ENCODE results near the gene ASIC1. TPM values are rescaled to one million over a fixed set of nuclear protein-coding genes. Genes with fewer than 3 reads are reported as not detected.

Gene ASIC1
- total RNA-seq, 1 donor from 2014 or later: 8.1 TPM

DNA sequence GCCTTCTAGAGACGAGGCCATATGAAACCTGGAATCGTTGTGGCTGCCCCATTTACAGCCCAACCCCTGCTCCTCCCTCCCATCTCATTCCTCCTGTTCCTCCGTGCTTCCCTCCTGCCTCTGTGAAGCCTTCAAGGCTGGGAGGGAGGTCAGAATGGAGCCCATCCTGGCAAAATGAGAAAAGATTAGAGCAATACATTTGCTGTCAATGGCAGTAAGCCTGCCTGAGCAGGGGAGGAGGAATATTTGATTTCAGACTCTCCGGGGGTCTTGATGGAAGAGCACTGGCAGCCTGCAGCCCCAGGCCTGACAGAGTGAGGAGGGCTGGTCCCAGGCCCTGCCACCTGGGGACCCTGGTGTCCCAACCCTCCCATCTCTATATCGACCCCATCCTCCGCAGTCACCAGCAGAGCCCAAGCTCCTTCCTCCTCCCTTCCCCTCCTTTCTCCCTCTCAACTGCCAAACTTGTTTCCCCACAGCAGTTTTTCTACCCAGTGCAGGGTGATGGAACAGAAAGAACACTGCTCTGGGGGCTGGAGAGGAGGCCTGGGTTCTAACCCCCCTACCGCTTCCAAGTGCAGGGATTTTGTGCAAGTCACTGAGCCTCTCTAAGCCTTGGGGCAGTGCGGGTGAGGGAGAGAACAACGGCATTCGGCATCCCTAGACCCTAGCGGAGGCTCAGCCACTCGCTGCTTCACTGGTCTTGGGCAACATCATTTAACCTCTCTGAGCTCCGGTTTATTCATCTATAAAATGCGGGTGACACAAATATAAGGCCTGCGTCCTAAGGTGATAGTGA is 16.1 kb upstream of the ASIC1 start:
- H3K9me3 ChIP-seq (ENCODE audit: insufficient read depth, low read depth, low read length): no peaks in the 10 kb centered on the region
- H3K4me3 Mint-ChIP-seq (ENCODE audit: unreplicated experiment): no peak overlapping the region
- FAIRE-seq: no peak
- H3K36me3 Mint-ChIP-seq (ENCODE audit: low read depth, unreplicated experiment): no peaks in the 10 kb centered on the region
- H3K79me2 ChIP-seq (ENCODE audit: insufficient read depth, low read length): no peaks in the 10 kb centered on the region
- no peak overlapping the region for H3K4me3 ChIP-seq (ENCODE audit: insufficient read depth, low read depth, low read length)
- no peak for DNase-seq (ENCODE audit: low read depth)
- no peak overlapping the region for H3K4me2 ChIP-seq (ENCODE audit: low read length)
- TF ChIP-seq, protein P1, sequence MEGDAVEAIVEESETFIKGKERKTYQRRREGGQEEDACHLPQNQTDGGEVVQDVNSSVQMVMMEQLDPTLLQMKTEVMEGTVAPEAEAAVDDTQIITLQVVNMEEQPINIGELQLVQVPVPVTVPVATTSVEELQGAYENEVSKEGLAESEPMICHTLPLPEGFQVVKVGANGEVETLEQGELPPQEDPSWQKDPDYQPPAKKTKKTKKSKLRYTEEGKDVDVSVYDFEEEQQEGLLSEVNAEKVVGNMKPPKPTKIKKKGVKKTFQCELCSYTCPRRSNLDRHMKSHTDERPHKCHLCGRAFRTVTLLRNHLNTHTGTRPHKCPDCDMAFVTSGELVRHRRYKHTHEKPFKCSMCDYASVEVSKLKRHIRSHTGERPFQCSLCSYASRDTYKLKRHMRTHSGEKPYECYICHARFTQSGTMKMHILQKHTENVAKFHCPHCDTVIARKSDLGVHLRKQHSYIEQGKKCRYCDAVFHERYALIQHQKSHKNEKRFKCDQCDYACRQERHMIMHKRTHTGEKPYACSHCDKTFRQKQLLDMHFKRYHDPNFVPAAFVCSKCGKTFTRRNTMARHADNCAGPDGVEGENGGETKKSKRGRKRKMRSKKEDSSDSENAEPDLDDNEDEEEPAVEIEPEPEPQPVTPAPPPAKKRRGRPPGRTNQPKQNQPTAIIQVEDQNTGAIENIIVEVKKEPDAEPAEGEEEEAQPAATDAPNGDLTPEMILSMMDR (IDR thresholded peaks at IDR 0.05; ENCODE audit: insufficient read depth, low read depth, low read length): no peak
- TF ChIP-seq EZH2 (IDR thresholded peaks at IDR 0.05; ENCODE audit: insufficient read depth, low read length): no peak
- peaks cover 2% of the 10 kb centered on the region for H3K9me3 Mint-ChIP-seq (ENCODE audit: unreplicated experiment)
- peaks cover 6% of the 10 kb centered on the region for H3K4me1 Mint-ChIP-seq (ENCODE audit: low read depth, unreplicated experiment)
- peaks cover 6% of the 10 kb centered on the region for H3K4me1 ChIP-seq (ENCODE audit: insufficient read depth, low read length)
- H3K9ac ChIP-seq (ENCODE audit: low read length): no peak overlapping the region
- H2AFZ ChIP-seq (ENCODE audit: low read depth, low read length): no peak overlapping the region
- H3K36me3 ChIP-seq (ENCODE audit: insufficient read depth, low read length): no peaks in the 10 kb centered on the region
- peaks cover 16% of the 10 kb centered on the region for H3K27me3 Mint-ChIP-seq (ENCODE audit: low read depth, unreplicated experiment)
- H4K20me1 ChIP-seq (ENCODE audit: insufficient read depth, low read length): no peaks in the 10 kb centered on the region
- H3K27me3 ChIP-seq (ENCODE audit: insufficient read depth, low read length): peaks cover 3% of the 10 kb centered on the region
- no peak overlapping the region for H3K27ac ChIP-seq (ENCODE audit: low read depth, low read length)
- H3K27ac Mint-ChIP-seq (ENCODE audit: unreplicated experiment): no peak overlapping the region

- H3K27me3 ChIP-seq (ENCODE audit: insufficient read depth, low read length): peaks cover 3% of the 10 kb centered on the region
- no peak for FAIRE-seq
- H3K4me1 ChIP-seq (ENCODE audit: insufficient read depth, low read length): peaks cover 6% of the 10 kb centered on the region
- DNase-seq (ENCODE audit: low read depth): no peak
- Mint-ChIP-seq H3K27ac (ENCODE audit: unreplicated experiment) (no peak overlapping the region), H3K4me1 (ENCODE audit: low read depth, unreplicated experiment) (peaks cover 6% of the 10 kb centered on the region), H3K9me3 (ENCODE audit: unreplicated experiment) (peaks cover 2% of the 10 kb centered on the region), H3K27me3 (ENCODE audit: low read depth, unreplicated experiment) (peaks cover 17% of the 10 kb centered on the region), H3K4me3 (ENCODE audit: unreplicated experiment) (no peak overlapping the region), H3K36me3 (ENCODE audit: low read depth, unreplicated experiment) (no peaks in the 10 kb centered on the region)
- no peak overlapping the region for H2AFZ ChIP-seq (ENCODE audit: low read depth, low read length)
- no peaks in the 10 kb centered on the region for H3K9me3 ChIP-seq (ENCODE audit: insufficient read depth, low read depth, low read length)
- no peak overlapping the region for H3K4me2 ChIP-seq (ENCODE audit: low read length)
- H3K27ac ChIP-seq (ENCODE audit: low read depth, low read length): no peak overlapping the region
- H3K4me3 ChIP-seq (ENCODE audit: insufficient read depth, low read depth, low read length): no peak overlapping the region
- TF ChIP-seq EZH2 (IDR thresholded peaks at IDR 0.05; ENCODE audit: insufficient read depth, low read length): no peak
- TF ChIP-seq, protein P1 (IDR thresholded peaks at IDR 0.05; ENCODE audit: insufficient read depth, low read depth, low read length): no peak
- no peaks in the 10 kb centered on the region for H3K36me3 ChIP-seq (ENCODE audit: insufficient read depth, low read length)
- H3K9ac ChIP-seq (ENCODE audit: low read length): no peak overlapping the region
- no peaks in the 10 kb centered on the region for H3K79me2 ChIP-seq (ENCODE audit: insufficient read depth, low read length)
- no peaks in the 10 kb centered on the region for H4K20me1 ChIP-seq (ENCODE audit: insufficient read depth, low read length)
Measured at GRCh38 chr12:50041962-50042361, 15.4 kb upstream of the ASIC1 start.

GRCh38 chr12:50042693-50043092 is 14.7 kb upstream of the ASIC1 start:
- H3K4me3 Mint-ChIP-seq (ENCODE audit: unreplicated experiment): no peak overlapping the region
- no peak overlapping the region for H3K9ac ChIP-seq (ENCODE audit: low read length)
- H3K27ac ChIP-seq (ENCODE audit: low read depth, low read length): no peak overlapping the region
- no peak overlapping the region for H2AFZ ChIP-seq (ENCODE audit: low read depth, low read length)
- H4K20me1 ChIP-seq (ENCODE audit: insufficient read depth, low read length): no peaks in the 10 kb centered on the region
- H3K4me2 ChIP-seq (ENCODE audit: low read length): no peak overlapping the region
- H3K4me1 Mint-ChIP-seq (ENCODE audit: low read depth, unreplicated experiment): peaks cover 6% of the 10 kb centered on the region
- H3K9me3 ChIP-seq (ENCODE audit: insufficient read depth, low read depth, low read length): no peaks in the 10 kb centered on the region
- DNase-seq (ENCODE audit: low read depth): no peak
- no peaks in the 10 kb centered on the region for H3K36me3 ChIP-seq (ENCODE audit: insufficient read depth, low read length)
- H3K4me1 ChIP-seq (ENCODE audit: insufficient read depth, low read length): peaks cover 6% of the 10 kb centered on the region
- no peak overlapping the region for H3K27ac Mint-ChIP-seq (ENCODE audit: unreplicated experiment)
- peaks cover 22% of the 10 kb centered on the region for H3K27me3 Mint-ChIP-seq (ENCODE audit: low read depth, unreplicated experiment)
- H3K27me3 ChIP-seq (ENCODE audit: insufficient read depth, low read length): peaks cover 3% of the 10 kb centered on the region
- H3K79me2 ChIP-seq (ENCODE audit: insufficient read depth, low read length): no peaks in the 10 kb centered on the region
- FAIRE-seq: no peak
- TF ChIP-seq, protein P1 (IDR thresholded peaks at IDR 0.05; ENCODE audit: insufficient read depth, low read depth, low read length): no peak
- no peak for TF ChIP-seq EZH2 (IDR thresholded peaks at IDR 0.05; ENCODE audit: insufficient read depth, low read length)
- H3K36me3 Mint-ChIP-seq (ENCODE audit: low read depth, unreplicated experiment): no peaks in the 10 kb centered on the region
- H3K9me3 Mint-ChIP-seq (ENCODE audit: unreplicated experiment): peaks cover 2% of the 10 kb centered on the region
- no peak overlapping the region for H3K4me3 ChIP-seq (ENCODE audit: insufficient read depth, low read depth, low read length)
